Stimulated activated CD4-positive, alpha-beta T cell treated with anti-CD3 and anti-CD28 coated beads, Interleukin-1b, Interleukin-23, amount 100 ng/mL, for 1 hour (primary cell): Measurements from ENCODE around the gene TMOD2.
A peak's percentile ranks its signal among the peaks of the same experiment; 100 is the strongest.

Experiments used
- DNase-seq, 2 donors: peaks; one replicate each; pipeline ENCODE4 v3.0.0-alpha.2; 2020; ENCODE audit warnings: low read depth in 2 of 2

TMOD2 gene

DNA sequence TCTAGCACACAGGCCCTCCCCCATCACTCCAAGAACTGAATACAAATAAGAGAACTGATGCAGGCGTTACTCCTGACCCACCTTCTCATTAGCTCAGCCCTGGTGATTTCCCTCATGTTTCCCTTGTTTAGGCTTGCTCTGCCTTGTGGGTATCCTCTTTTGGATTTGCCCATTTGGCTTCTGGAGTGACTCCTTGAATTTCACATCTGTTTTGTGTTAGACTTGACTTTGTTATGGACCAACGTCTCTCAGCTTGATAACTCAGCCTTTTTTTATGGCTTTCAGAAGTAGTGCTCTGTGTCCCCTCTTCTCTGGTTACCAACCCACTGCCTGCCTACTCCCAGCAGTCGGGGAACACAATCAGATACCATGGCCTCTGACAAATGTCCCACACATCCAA, 66.8 kb downstream of the TMOD2 start:
- no peak for DNase-seq

DNA sequence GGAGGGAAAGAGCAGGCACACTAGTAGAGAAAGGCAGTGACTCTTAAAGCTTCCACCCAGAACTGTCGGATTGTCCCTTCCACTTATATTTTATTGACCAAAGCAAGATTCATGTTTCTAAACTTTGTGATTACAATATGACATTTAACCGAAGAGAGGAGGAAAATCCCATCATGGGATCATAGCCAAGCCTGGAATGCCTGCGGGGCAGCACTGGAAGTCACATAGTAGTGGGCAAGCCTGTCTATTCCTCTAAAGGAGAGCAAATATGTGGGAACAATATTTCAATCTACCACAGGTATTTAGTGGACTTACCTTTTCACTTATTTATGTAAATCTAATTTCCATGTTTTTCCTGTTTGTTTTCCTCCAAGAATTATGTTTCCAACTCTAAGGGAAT, 74.3 kb downstream of the TMOD2 start:
- no peak for DNase-seq

DNA sequence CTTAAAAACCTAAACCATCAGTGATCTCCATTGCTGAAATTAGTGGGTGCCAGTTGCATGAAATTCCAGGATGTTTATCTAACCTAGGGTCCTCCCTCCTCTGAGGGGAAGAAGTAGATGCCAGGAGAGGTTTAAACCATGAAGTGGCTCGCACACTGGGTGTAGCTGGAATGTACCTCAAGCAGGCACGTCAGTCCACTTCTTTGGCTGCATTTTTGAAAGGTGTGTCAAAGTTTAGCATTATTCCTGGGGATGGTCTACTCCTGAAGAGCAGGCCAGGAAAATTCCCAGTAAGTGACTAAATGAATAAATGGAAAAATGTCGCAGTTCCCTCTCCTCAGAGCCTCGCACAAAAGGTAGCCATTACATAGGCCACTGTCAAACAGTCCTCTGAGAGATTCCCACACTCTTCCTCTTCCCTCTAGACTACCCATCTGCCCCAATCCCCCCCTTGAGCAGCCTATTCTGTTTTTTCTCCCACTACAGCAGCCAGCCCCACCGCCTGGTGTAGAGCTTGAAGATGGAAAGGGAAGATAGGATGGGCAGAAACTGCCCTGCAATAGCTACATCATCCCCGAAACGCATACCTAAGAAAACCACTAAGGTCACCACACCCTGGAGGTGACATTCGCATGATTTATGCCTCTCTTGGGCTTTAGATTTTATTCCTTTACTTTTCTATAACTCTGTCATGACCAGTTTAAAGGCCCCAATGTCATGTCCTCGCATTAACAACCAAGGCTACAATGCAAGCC, 77.4 kb downstream of the TMOD2 start:
- no peak for DNase-seq

DNA sequence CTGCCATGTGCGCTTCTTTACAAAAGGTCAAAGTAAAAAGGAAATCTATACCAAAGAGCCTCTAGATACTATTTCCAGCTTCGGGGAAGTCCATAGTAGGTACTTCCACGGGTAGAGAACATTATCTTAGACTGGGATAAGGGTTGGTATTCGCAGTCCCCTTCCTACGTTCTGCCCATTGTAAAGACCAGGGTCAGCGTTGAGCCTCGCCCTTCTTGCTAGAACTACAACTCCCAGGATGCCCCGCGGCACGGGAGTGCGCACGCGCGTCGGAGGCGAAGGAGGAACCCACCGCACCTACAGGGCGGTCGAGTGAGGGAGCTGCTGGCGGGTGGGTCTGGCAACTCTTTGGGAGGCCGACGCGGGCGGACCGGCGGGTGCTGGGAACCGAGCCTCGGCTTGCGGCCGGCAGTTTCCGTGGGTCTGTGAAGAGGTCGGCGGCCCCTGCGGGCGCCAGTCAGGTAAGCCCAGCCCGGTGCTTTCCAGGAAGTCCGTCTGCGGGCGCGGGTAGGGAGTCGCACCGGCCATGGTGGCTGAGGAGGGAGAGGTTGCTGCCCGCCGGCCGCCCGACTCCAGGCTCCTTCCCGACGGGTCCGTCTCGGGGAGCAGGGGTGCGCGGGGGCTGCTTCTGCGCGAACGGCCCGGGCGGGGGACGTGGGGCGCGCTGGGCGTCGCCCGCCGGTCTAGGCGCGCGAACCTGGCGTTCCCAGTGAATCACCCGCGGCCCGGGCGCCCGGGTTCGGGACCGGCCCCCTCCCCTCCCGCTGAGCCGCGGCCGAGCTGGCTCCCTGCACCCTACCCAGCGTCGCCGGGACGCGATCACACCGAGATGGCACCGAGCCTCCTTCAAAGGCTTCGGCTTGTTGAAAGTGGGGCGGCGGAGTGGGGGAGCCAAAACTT, 78.2 kb downstream of the TMOD2 start, which contains the start of gene TMOD3:
Gene TMOD3, plus strand, starts transcription at position 278 of the 900 bp plus-strand sequence. CDS start 33,232 bp downstream, outside the sequence.
- peak; percentile 71 to 81 for DNase-seq

- no peak for DNase-seq
Observed at GRCh38 chr15:51830276-51830806, 78.9 kb downstream of the TMOD2 start.

DNA sequence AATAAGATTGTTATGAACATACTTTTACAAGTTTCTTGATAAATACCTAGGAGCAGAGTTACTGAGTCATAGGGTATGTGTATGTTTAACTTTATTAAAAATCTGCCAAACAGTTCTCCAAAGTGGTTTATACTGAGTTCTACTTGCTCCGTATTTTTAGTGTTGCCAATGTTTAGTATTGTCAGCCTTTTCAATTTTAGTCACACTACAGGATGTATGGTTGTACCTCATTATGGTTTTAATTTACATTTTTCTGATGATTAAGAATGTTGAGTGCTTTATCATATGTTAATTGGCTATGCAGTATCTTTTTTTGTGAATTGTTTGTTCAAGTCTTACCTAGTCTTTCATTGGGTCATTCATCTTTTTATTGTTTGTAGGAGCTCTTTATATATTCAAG, 82.4 kb downstream of the TMOD2 start:
- no peak for DNase-seq

DNA sequence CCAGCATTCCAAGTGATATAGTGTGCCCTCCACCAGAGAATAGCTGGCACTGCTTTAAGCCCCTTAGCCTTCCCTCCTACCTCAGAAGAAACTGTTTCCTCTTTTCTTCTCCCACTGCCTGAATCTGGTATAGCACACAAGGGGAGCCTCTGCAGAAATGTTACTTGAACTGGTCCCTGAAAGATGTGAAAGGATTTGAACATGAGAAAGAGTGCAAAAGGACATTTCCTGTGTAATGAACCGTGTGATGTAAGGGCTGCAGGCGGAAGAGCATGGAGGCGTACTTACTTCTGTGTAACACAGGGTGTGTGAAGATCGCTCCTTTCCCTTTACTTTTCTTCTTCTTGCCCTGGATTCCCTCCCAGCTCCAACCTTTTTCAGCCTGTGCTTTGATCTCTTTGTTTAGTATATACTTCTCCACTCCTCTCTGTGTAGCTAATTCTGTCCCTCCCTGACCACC, 86.4 kb downstream of the TMOD2 start:
- no peak for DNase-seq

DNA sequence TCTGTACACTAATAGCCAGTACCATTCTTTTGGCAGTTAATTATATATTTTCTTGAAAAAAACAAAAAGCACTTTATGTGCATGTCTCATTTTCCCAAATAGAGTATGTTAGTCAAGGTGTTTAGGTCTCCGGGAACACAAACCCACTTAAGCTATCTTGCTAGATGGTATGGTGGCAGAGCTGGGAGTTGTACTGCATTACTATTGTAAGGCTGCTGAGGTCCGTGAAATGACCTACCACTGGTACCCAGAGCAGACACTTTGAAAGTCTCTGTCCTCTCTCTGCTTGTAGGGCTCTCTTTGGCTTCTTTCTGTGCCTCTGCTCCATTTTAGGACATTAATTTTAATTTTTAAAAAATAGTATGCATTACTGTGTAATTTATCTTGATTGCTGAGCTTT, 86.9 kb downstream of the TMOD2 start:
- DNase-seq: no peak

DNA sequence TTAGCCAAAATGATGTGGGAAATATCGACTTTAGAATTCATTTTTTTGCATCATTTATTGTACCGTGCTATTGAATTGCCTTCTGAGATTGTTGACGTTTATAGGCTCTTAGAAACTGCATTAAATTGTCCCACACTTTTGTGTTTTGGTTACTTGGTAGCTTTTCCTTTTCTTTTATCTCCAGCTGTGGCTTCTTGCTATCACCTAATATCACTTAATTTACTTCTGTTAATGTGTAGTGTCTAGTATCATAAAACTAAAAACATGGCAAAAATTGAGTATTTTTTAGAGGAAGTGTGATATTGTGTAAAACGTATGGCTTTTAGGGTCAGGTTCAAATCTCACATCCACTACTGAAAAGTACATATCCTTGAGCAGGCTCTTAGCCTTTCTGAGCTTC, 89.3 kb downstream of the TMOD2 start:
- no peak for DNase-seq

- no peak for DNase-seq
Observed at GRCh38 chr15:51841406-51842040, 90.1 kb downstream of the TMOD2 start.

- no peak for DNase-seq
Observed at GRCh38 chr15:51842265-51842664, 90.9 kb downstream of the TMOD2 start.

GRCh38 chr15:51842852-51843737, 91.7 kb downstream of the TMOD2 start:
- DNase-seq: no peak

DNA sequence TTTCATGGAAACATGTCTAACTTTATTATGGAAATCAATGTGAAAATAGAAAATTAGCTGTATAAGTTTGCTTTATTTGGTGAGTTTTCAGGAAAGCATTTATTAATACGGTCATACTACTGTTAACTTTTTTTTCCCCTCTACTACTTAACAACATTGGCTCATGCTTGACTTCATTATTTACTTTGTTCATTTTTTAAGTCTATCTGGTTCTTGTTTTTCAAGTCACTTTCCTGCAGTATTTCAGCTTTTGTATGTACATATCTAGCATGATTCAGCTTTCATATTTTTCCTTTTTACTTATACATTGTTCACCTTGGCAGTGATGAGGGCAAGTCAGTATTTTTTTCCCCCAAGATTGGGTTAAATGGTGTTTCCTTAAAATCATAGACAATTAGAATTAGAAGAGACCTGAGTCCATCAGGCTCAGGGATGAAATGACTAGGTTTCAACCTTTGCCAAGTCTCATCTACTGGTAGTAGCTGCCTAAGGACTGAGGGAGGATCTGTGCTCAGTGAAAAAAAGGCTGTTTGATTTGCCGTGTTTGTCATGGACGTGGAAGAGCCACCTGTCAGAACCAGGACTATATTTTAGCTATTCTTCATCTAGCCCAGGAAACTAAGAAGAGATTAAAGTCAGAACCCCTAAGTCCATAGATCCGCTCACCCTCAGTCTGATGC, 93.5 kb downstream of the TMOD2 start:
- DNase-seq: no peak

- no peak for DNase-seq
Observed at GRCh38 chr15:51846066-51846462, 94.7 kb downstream of the TMOD2 start.

- no peak for DNase-seq
Observed at GRCh38 chr15:51846463-51847230, 95.2 kb downstream of the TMOD2 start.

GRCh38 chr15:51848811-51849210, 97.4 kb downstream of the TMOD2 start:
- DNase-seq: no peak

- no peak for DNase-seq
Observed at GRCh38 chr15:51849860-51850259, 98.5 kb downstream of the TMOD2 start.

- DNase-seq: no peak
Observed at GRCh38 chr15:51853998-51854397, 102.6 kb downstream of the TMOD2 start.

DNA sequence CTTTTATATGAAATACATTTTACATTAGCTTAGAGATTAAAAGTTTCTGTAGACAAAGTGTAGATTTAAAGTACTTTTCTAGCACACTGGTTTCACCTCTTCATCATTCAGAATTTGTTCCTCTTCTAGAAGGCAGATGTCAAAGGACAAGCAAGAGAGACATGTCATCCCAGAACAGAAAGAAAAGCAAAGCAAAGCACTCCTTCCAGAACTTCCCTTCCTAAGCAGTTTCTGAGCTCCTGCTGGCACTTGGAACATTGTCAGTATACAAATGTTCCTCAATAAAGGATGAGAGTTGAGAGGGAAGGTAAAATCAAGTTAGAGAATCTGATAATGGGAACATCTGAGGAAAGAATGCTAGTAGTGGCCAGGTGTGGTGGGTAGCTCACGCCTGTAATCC, 104.2 kb downstream of the TMOD2 start:
- no peak for DNase-seq
